Kidney (tissue), 14 donors: Measurements from ENCODE around the gene RAB25. TPM values are rescaled to one million over a fixed set of nuclear protein-coding genes. Genes with fewer than 3 reads are reported as not detected.
"Not testable (repeated sequence)": the region's sequence is repeated elsewhere in the genome, so short reads cannot be mapped to it uniquely, and the experiment has no call there.

Experiments used
- DNase-seq, 5 donors: peaks; one replicate each; pipeline ENCODE4 v3.0.0-alpha.2; 2013 to 2020
- FAIRE-seq: peaks from 2 replicates; lab custom pipeline; 2012; peaks lifted over from hg19 to GRCh38; lab: Jason Lieb, UNC
- H3K27ac ChIP-seq, 2 donors: one replicate each; pipeline ENCODE4 v1.7.0; 2013; ENCODE audit warnings: low read depth in 2 of 2, low read length in 2 of 2, inconsistent platforms in 1 of 2
- H3K27me3 ChIP-seq: one replicate; pipeline ENCODE4 v1.7.1; 2013; ENCODE audit warnings: low read length, inconsistent platforms; ENCODE audit not compliant: control insufficient read depth, insufficient read depth
- H3K36me3 ChIP-seq, 3 donors: one replicate each; pipeline versions ENCODE4 v1.7.0 to v1.7.1; 2013; ENCODE audit warnings: low read length in 3 of 3, control low read depth in 1 of 3, inconsistent platforms in 1 of 3; ENCODE audit not compliant: insufficient read depth in 3 of 3, control insufficient read depth in 2 of 3
- H3K4me1 ChIP-seq, 3 donors: one replicate each; pipeline versions ENCODE4 v1.7.0 to v1.7.1; 2013; ENCODE audit warnings: low read length in 3 of 3, inconsistent platforms in 1 of 3, low read depth in 1 of 3; ENCODE audit not compliant: control insufficient read depth in 2 of 3, insufficient read depth in 2 of 3
- H3K4me3 ChIP-seq, 3 donors: one replicate each; pipeline versions ENCODE4 v1.7.0 to v1.8.1; 2013; ENCODE audit warnings: low read length in 3 of 3, control low read depth in 1 of 3, inconsistent platforms in 1 of 3
- H3K9ac ChIP-seq, 3 donors: one replicate each; pipeline versions ENCODE4 v1.7.0 to v1.7.1; 2013; ENCODE audit warnings: low read length in 3 of 3, control low read depth in 1 of 3, inconsistent platforms in 1 of 3
- H3K9me3 ChIP-seq, 3 donors: one replicate each; pipeline versions ENCODE4 v1.7.0 to v1.7.1; 2013; ENCODE audit warnings: low read length in 3 of 3, control low read depth in 1 of 3, inconsistent platforms in 1 of 3; ENCODE audit not compliant: control insufficient read depth in 2 of 3, insufficient read depth in 1 of 3
- CTCF ChIP-seq: IDR thresholded peaks from 3 replicates; pipeline ENCODE4 v1.5.1; 2012; ENCODE audit warnings: mild to moderate bottlenecking, moderate library complexity, borderline replicate concordance; ENCODE audit not compliant: insufficient read depth; ENCODE audit errors: extremely low read depth
- intact Hi-C: fragments of 100-400 bp; cut with DNase I; formaldehyde crosslinking; loops from one replicate; pipeline ENCODE4 v1.11.1; 2022
- polyA plus RNA-seq: library from polyadenylated mRNA; stranded (reverse); fragments of 350-450 nt; fragmentation: Illumina TruSeq; extraction: RNeasy Lipid Tissue Mini Kit (QIAGEN cat#74804); gene quantifications from one replicate; pipeline ENCODE4 v1.2.3, GENCODE V29; 2014; ENCODE audit warnings: low read depth, low replicate concordance; ENCODE audit not compliant: insufficient read depth
- total RNA-seq: library from RNA; stranded (reverse); fragmentation: NEBNext Ultra II Directional; extraction: Animal tissue kit (Norgen Biotek cat#: 25700); gene quantifications from one replicate; pipeline ENCODE4 v1.2.1, GENCODE V29; 2021
- donor health status: control.
- donor health status: control.
- donor health status: control.
- donor health status: control.
- donor health status: control.
- donor health status: DM: yes; HTN: yes; CAD: no.
- donor health status: Normal renal cell carcinoma (clear cell type).

Gene RAB25
- total and polyA plus RNA-seq, 2 donors from 2014 or later, result 51.4 to 73.0 TPM

GRCh38 chr1:156114101-156114918 lies 53.4 kb downstream of the RAB25 start, which contains the start of gene LMNA:
Gene LMNA, plus strand, starts transcription at chr1:156114711. Its CDS starts 208 bp downstream, at chr1:156114919.
- Histone ChIP-seq H3K27ac (peak within 1 kb of the TSS; percentile 95 to 99), H3K27me3 (no peaks in the 10 kb centered on the region), H3K9ac (peak within 1 kb of the TSS; percentile 31 to 100 (median 89)), H3K9me3 (no peaks in the 10 kb centered on the region), H3K4me1 (peaks cover 3 to 22% (median 13%) of the 10 kb centered on the region in 3 donors), H3K4me3 (peak within 1 kb of the TSS; percentile 80 to 99 (median 89)), H3K36me3 (no peaks in the 10 kb centered on the region)
- DNase-seq (peak; percentile 74 to 97 (median 86)), FAIRE-seq (no peak)
- intact Hi-C loops, result no loop called here
- no peak for TF ChIP-seq CTCF

- Histone ChIP-seq H3K9me3 (no peaks in the 10 kb centered on the region), H3K4me3 (peak overlapping the region; percentile 80 to 99 (median 89)), H3K4me1 (peaks cover 3 to 27% (median 16%) of the 10 kb centered on the region in 3 donors), H3K9ac (peak overlapping the region; percentile 31 to 100 (median 89)), H3K27ac (peak overlapping the region; percentile 95 to 99), H3K27me3 (no peaks in the 10 kb centered on the region), H3K36me3 (no peaks in the 10 kb centered on the region)
- intact Hi-C loops, result no loop called here
- TF ChIP-seq CTCF, result no peak
- DNase-seq, result peak in 4 of 5 donors; percentile 64 to 85 (median 68)
- FAIRE-seq, result no peak
Observed at GRCh38 chr1:156114919-156115513, 54.1 kb downstream of the RAB25 start.

- peak overlapping the region; percentile 80 to 99 (median 89) for H3K4me3 ChIP-seq
- peaks cover 3 to 34% (median 23%) of the 10 kb centered on the region in 3 donors for H3K4me1 ChIP-seq
- no peaks in the 10 kb centered on the region for H3K36me3 ChIP-seq
- peak overlapping the region; percentile 95 to 99 for H3K27ac ChIP-seq
- FAIRE-seq, result no peak
- TF ChIP-seq CTCF, result no peak
- H3K27me3 ChIP-seq, result no peaks in the 10 kb centered on the region
- DNase-seq, result peak; percentile 81 to 93 (median 86)
- peak overlapping the region; percentile 31 to 100 (median 89) for H3K9ac ChIP-seq
- no peaks in the 10 kb centered on the region for H3K9me3 ChIP-seq
- intact Hi-C loops, result no loop called here
Observed at GRCh38 chr1:156115514-156116374, 54.8 kb downstream of the RAB25 start.

- Histone ChIP-seq H3K27ac (peak overlapping the region; percentile 65 to 95), H3K9ac (peak overlapping the region in 1 of 3 donors; percentile 70), H3K4me1 (peaks cover 3 to 35% (median 31%) of the 10 kb centered on the region in 3 donors), H3K4me3 (peak overlapping the region in 2 of 3 donors; percentile 89 to 99)
- FAIRE-seq, H3K36me3 ChIP-seq, DNase-seq, H3K9me3 ChIP-seq, intact Hi-C loops, H3K27me3 ChIP-seq: not testable (repeated sequence)
Observed at GRCh38 chr1:156116731-156117130, 55.8 kb downstream of the RAB25 start.
